ENCODE measurements around the gene PMPCA.

Gene PMPCA

DNA sequence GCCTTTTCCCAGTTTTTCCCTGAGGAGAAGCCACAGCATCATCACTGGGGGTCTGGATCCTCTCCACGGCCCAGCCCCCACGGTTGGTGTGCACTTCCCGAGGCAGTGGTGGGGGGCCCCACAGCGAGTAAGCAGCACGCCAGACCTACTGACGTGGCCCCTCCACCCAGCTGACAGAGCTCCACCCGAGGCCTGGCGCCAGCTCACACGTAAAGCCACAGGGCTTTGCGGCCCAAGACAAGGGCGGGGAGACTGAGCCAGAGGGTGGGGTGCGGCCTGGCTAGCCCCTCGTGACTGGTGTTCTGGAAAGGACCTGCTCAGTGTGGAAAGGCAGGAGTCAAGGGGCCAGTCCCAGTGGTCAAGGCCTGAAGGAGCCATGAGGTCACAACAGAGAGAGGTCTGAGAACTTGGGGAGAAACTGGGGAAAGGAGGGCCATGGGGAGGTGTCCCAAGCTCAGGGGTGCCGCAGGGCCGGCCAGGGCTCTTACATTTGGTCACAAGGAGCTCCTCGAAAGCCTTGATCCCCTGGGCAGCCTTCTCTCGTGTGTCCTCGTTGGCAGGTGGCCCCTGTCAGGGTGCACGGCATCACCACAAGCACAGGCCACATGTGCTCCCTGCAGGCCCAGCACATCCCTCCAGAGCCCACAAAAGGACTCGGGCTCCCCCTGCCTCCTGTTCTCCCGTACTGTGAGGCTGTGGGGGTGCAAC lies 16.0 kb upstream of the PMPCA start:
- TF ChIP-seq, protein P1, sequence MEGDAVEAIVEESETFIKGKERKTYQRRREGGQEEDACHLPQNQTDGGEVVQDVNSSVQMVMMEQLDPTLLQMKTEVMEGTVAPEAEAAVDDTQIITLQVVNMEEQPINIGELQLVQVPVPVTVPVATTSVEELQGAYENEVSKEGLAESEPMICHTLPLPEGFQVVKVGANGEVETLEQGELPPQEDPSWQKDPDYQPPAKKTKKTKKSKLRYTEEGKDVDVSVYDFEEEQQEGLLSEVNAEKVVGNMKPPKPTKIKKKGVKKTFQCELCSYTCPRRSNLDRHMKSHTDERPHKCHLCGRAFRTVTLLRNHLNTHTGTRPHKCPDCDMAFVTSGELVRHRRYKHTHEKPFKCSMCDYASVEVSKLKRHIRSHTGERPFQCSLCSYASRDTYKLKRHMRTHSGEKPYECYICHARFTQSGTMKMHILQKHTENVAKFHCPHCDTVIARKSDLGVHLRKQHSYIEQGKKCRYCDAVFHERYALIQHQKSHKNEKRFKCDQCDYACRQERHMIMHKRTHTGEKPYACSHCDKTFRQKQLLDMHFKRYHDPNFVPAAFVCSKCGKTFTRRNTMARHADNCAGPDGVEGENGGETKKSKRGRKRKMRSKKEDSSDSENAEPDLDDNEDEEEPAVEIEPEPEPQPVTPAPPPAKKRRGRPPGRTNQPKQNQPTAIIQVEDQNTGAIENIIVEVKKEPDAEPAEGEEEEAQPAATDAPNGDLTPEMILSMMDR (IDR thresholded peaks at IDR 0.05; ENCODE audit: low read depth, low read length, missing control alignments), result no peak
- H3K4me3 ChIP-seq (ENCODE audit: low read depth, low read length), result no peak overlapping the region
- no peak for DNase-seq (ENCODE audit: low read depth)

DNA sequence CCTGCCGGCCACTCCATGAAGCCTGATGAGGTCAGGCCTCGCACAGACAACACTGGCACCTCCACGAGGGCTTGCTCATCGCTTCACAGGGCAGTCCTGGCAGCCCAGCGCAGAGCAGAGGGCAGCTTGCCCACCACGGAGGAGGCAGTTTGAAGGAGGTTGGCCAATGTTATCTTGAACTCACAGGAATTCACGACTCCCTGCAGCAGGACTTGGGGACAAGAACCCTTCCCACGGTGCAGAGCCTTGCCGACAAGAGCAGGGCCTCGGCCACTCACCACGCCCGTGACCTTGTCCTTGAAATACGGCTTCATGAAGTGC lies 15.5 kb upstream of the PMPCA start:
- TF ChIP-seq, protein P1 (IDR thresholded peaks at IDR 0.05; ENCODE audit: low read depth, low read length, missing control alignments), result no peak
- DNase-seq (ENCODE audit: low read depth), result no peak
- H3K4me3 ChIP-seq (ENCODE audit: low read depth, low read length), result no peak overlapping the region

DNA sequence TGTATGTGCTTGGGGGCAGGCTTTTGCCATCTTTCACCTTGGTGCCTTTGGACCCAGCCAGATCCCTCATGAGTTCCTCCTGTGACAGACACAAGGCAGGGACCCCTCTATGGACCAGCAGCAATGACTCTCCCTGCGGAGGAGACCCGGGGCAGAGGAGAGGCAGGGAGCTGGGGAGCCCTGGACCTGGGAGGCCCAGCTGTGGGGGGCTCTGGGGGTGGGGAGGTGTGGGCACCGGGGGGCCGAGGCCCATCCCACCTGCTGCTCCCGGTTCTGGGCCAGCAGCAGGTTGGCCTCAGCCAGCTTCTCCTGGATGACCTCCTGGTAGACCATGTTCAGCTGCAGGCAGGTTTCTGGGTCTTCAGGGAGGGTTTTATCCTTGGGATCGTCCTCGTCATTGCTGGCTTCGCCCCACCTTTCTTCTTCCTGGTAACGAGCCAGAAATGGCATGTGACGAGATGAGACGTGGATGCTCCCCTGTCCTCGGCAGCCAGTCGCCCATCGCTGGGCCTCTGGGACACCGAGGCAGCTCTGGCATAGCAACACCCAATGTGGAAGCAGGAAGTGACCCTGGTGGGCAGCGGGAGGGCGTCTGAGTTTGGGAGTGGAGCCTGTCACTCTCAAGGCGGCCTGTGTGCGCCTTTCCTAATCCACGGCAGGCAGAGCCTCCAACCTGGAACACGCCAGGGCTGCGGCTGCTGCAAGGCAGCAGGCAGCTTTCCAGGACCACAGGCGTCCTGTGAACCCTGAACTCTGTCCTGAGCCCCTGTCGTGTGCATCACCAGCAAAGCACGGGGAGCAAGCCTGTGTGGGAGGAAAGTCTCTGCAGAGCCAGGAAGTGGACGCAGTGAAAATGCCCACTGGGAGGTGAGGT lies 14.9 kb upstream of the PMPCA start:
- TF ChIP-seq, protein P1 (IDR thresholded peaks at IDR 0.05; ENCODE audit: low read depth, low read length, missing control alignments), result no peak
- no peak for DNase-seq (ENCODE audit: low read depth)
- H3K4me3 ChIP-seq (ENCODE audit: low read depth, low read length), result no peak overlapping the region

DNA sequence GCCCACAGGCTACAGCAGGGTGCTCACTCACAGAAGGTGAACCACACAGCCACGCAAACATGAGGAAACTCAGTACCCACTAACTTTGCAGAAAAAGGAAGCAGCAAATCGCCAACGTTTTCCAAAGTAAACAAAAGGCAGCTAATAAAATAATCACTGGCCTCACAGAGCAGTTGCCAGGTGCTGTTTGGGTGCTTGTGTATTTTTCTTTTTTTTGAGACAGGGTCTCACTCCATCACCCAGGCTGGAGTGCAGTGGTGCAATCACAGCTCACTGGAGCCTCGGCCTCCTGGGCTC lies 14.3 kb upstream of the PMPCA start:
- TF ChIP-seq, protein P1 (IDR thresholded peaks at IDR 0.05; ENCODE audit: low read depth, low read length, missing control alignments), result no peak
- DNase-seq (ENCODE audit: low read depth), result no peak
- no peak overlapping the region for H3K4me3 ChIP-seq (ENCODE audit: low read depth, low read length)

DNA sequence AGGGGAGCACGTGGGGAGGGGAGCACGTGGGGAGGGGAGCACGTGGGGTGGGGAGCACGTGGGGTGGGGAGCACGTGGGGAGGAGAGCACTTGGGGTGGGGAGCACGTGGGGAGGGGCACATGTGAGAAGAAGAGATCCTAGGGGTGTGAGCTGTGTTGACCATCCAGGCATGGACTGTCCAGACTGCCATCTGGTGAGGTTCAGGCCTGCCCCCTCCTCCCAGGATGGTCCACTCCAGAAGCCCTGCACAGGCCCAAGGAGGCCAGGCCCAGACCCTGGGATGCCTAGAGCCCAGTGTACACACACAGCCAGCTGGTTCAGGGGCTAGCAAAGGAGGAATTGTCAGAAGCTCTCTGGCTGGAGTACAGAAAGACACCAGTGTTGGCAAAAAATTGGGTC lies 12.8 kb upstream of the PMPCA start:
- DNase-seq (ENCODE audit: low read depth), result no peak
- TF ChIP-seq, protein P1 (IDR thresholded peaks at IDR 0.05; ENCODE audit: low read depth, low read length, missing control alignments), result no peak
- H3K4me3 ChIP-seq (ENCODE audit: low read depth, low read length), result no peak overlapping the region

DNA sequence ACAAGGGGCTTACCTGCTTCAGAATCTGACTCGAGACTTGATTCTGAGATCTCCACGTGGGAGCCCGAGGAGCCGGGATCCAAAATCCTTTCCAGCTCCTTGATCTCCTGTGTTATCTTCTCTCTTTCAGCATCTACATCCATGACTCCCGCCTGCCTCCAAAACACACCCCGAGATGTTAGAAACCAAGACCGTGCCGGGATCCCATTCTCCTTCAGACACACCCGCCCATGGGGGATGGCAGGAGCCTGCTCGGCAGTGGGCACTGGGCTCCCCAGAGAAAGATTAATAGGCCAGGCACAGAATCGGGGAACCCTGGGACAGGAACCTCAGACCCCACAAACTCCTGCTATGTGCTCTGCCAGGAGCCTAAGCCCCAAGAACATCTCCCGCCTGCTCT lies 12.2 kb upstream of the PMPCA start:
- TF ChIP-seq, protein P1 (IDR thresholded peaks at IDR 0.05; ENCODE audit: low read depth, low read length, missing control alignments), result no peak
- peak overlapping the region; percentile 93; the same call in 1 of the 2 replicates for H3K4me3 ChIP-seq (ENCODE audit: low read depth, low read length)
- no peak for DNase-seq (ENCODE audit: low read depth)

Measured in GM12864 (cell line).